Measurements from ENCODE around the gene SH3YL1.

GRCh38 chr2:228115-228514 is 35.7 kb downstream of the SH3YL1 start:
- no peak for TF ChIP-seq RAD21 (IDR thresholded peaks at IDR 0.05; ENCODE audit: low read length)
- no peak for TF ChIP-seq CTCF (IDR thresholded peaks at IDR 0.05)
- TF ChIP-seq EZH2phosphoT487 (IDR thresholded peaks at IDR 0.05; ENCODE audit: borderline replicate concordance, low read depth) = no peak

Data from SK-N-SH (cell line).